HT-29 (cell line): ENCODE data around the gene PIK3CD. TPM values are rescaled to one million over a fixed set of nuclear protein-coding genes. Genes with fewer than 3 reads are reported as not detected.
A peak's percentile ranks its signal among the peaks of the same experiment; 100 is the strongest.
"Not testable (repeated sequence)": the region's sequence is repeated elsewhere in the genome, so short reads cannot be mapped to it uniquely, and the experiment has no call there.

ENCODE experiments used
- DNase-seq: peaks from one replicate; pipeline ENCODE4 v3.0.0-alpha.2; 2015; ENCODE audit warnings: low spot score
- total RNA-seq: library from RNA; depleted of rRNA; stranded (reverse); fragments of >200 nt; shearing (Covaris generic); gene quantifications from 2 replicates; pipeline ENCODE4 v1.2.3, GENCODE V29; 2014

The PIK3CD gene
- total RNA-seq, 1 experiment from 2014 or later = 0.05 TPM

GRCh38 chr1:9654051-9654833 is 2.7 kb downstream of the PIK3CD start:
- no peak for DNase-seq

- DNase-seq = no peak
Measured at GRCh38 chr1:9654834-9655723, 3.5 kb downstream of the PIK3CD start.

GRCh38 chr1:9655836-9656235 is 4.3 kb downstream of the PIK3CD start:
- DNase-seq = no peak

GRCh38 chr1:9657521-9658032 is 6.0 kb downstream of the PIK3CD start:
- DNase-seq = no peak

GRCh38 chr1:9658199-9658598 is 6.7 kb downstream of the PIK3CD start:
- DNase-seq = no peak

GRCh38 chr1:9659328-9659727 is 7.8 kb downstream of the PIK3CD start:
- DNase-seq = no peak

- no peak for DNase-seq
Measured at GRCh38 chr1:9663257-9663656, 11.7 kb downstream of the PIK3CD start.

GRCh38 chr1:9665193-9665592 is 13.7 kb downstream of the PIK3CD start:
- no peak for DNase-seq

- DNase-seq = no peak
Measured at GRCh38 chr1:9668080-9668479, 16.5 kb downstream of the PIK3CD start.

- DNase-seq = no peak
Measured at GRCh38 chr1:9670085-9670484, 18.6 kb downstream of the PIK3CD start.

GRCh38 chr1:9671377-9672140 is 20.0 kb downstream of the PIK3CD start:
- peak; percentile 76 for DNase-seq

- DNase-seq = no peak
Measured at GRCh38 chr1:9672444-9672843, 20.9 kb downstream of the PIK3CD start.

GRCh38 chr1:9675393-9675792 is 23.9 kb downstream of the PIK3CD start:
- DNase-seq = no peak

- DNase-seq = not testable (repeated sequence)
Measured at GRCh38 chr1:9676128-9676527, 24.6 kb downstream of the PIK3CD start.

- no peak for DNase-seq
Measured at GRCh38 chr1:9676815-9677393, 25.4 kb downstream of the PIK3CD start.

- DNase-seq = no peak
Measured at GRCh38 chr1:9680091-9680490, 28.6 kb downstream of the PIK3CD start.

GRCh38 chr1:9680828-9681227 is 29.3 kb downstream of the PIK3CD start:
- no peak for DNase-seq

GRCh38 chr1:9684801-9685200 is 33.3 kb downstream of the PIK3CD start:
- DNase-seq = no peak

GRCh38 chr1:9687120-9687873 is 35.8 kb downstream of the PIK3CD start:
- DNase-seq = no peak

- DNase-seq = no peak
Measured at GRCh38 chr1:9687874-9688582, 36.5 kb downstream of the PIK3CD start.
